Measurements from ENCODE around the gene TGFBR1.
A peak's percentile ranks its signal among the peaks of the same experiment; 100 is the strongest.

The TGFBR1 gene

GRCh38 chr9:99155736-99156135 is 50.8 kb downstream of the TGFBR1 start:
- DNase-seq (ENCODE audit: low spot score) = no peak
- in situ Hi-C loops (cut with MboI; ENCODE audit: low sequenced_read_pairs, unreplicated experiment) = no loop called here
- TF ChIP-seq, protein P1, sequence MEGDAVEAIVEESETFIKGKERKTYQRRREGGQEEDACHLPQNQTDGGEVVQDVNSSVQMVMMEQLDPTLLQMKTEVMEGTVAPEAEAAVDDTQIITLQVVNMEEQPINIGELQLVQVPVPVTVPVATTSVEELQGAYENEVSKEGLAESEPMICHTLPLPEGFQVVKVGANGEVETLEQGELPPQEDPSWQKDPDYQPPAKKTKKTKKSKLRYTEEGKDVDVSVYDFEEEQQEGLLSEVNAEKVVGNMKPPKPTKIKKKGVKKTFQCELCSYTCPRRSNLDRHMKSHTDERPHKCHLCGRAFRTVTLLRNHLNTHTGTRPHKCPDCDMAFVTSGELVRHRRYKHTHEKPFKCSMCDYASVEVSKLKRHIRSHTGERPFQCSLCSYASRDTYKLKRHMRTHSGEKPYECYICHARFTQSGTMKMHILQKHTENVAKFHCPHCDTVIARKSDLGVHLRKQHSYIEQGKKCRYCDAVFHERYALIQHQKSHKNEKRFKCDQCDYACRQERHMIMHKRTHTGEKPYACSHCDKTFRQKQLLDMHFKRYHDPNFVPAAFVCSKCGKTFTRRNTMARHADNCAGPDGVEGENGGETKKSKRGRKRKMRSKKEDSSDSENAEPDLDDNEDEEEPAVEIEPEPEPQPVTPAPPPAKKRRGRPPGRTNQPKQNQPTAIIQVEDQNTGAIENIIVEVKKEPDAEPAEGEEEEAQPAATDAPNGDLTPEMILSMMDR (IDR thresholded peaks at IDR 0.05; ENCODE audit: borderline replicate concordance, control extremely low read depth, extremely low read depth, insufficient read depth, missing control alignments) = no peak

DNA sequence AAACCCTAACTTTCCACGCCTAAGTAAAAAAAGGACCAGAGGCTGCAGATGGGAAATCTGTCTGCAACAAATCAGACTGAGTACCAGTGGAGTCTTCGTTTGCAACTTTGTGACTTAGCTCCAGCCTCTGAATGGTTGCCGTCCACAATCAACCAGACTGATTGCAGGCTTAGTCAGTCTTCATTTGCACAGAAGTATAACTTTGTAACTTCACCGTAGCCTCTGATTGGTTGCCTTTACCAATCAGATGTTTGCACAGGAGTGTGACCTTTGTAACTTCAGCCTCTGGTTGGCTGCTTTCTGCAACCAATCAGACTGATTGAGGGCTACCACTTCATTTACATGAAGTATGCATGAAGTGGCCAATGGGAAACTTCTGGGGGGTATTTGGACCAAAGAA is 53.7 kb downstream of the TGFBR1 start:
- TF ChIP-seq, protein P1 (IDR thresholded peaks at IDR 0.05; ENCODE audit: borderline replicate concordance, control extremely low read depth, extremely low read depth, insufficient read depth, missing control alignments) = no peak
- DNase-seq (ENCODE audit: low spot score) = no peak
- in situ Hi-C loops (cut with MboI; ENCODE audit: low sequenced_read_pairs, unreplicated experiment) = no loop called here

DNA sequence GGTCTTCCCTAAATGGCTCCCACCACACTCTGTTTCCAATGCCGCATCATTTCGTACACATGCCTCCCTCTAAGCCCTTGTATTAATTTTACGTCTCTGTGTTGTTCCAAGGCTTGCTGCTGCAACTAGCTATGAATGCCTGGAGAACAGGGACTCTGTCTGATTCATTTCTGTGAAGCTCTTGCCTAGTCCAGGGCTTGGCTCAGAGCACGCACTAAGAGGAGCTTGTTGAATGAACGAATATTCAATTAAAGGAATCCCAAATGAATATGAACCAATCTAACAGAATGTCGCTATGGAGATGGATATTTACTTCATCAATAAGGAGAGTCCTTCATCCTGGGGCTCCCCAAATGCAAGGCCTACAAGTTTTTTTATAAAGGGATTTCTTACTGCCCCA is 55.3 kb downstream of the TGFBR1 start:
- in situ Hi-C loops (cut with MboI; ENCODE audit: low sequenced_read_pairs, unreplicated experiment) = no loop called here
- no peak for DNase-seq (ENCODE audit: low spot score)
- TF ChIP-seq, protein P1 (IDR thresholded peaks at IDR 0.05; ENCODE audit: borderline replicate concordance, control extremely low read depth, extremely low read depth, insufficient read depth, missing control alignments) = no peak

DNA sequence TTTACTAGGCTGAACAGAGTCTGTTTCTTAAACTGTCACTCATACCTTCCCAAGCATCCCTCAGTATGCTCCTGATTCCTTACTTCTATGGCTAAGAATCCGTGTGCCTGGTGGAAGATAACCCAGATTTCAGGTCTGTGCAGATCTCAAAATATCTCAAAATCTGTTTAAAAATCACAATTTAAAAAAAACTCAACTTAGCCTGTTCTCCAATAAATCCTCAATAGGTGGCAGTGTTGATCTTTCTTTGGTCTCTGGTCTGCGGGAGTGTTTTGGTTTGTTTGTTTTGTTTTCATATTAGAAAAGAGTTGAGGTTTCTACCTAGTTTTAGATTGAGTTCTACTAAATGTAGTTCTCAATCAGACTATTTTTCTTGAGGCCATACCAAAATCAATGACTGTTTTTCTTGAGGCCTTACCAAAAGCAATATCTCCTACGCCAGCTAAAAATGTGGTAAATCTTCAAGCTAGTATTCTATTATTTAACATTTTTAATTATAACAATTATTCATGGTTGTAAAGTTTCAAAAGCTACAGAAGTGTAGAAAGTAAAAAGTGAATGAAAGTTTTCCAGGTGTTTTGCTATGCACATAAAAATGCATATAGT is 57.9 kb downstream of the TGFBR1 start:
- TF ChIP-seq, protein P1 (IDR thresholded peaks at IDR 0.05; ENCODE audit: borderline replicate concordance, control extremely low read depth, extremely low read depth, insufficient read depth, missing control alignments) = peak; percentile 53
- peak; percentile 54 for DNase-seq (ENCODE audit: low spot score)
- in situ Hi-C loops (cut with MboI; ENCODE audit: low sequenced_read_pairs, unreplicated experiment) = no loop called here

DNA sequence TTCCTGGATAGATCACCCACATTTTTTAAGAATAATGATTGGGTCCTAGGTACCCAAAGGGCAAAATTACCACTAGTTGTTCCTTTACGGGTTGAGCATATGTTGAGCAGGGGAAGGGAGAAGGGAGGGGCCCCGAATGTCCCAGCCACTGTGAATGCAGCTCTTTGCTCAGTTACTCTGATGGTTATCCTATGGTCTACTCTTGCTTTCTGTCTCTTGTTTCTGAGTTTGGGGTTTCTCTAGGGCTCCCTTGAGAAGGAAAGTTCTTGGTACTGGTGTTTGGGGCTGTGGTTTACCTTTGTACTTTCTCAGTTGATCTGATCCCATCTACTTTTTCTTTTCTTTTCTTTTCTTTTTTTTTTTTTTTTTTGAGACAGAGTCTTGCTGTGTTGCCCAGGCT is 61.2 kb downstream of the TGFBR1 start:
- in situ Hi-C loops (cut with MboI; ENCODE audit: low sequenced_read_pairs, unreplicated experiment) = no loop called here
- TF ChIP-seq, protein P1 (IDR thresholded peaks at IDR 0.05; ENCODE audit: borderline replicate concordance, control extremely low read depth, extremely low read depth, insufficient read depth, missing control alignments) = no peak

GRCh38 chr9:99167119-99167518 is 62.2 kb downstream of the TGFBR1 start:
- no peak for DNase-seq (ENCODE audit: low spot score)
- in situ Hi-C loops (cut with MboI; ENCODE audit: low sequenced_read_pairs, unreplicated experiment) = no loop called here
- TF ChIP-seq, protein P1 (IDR thresholded peaks at IDR 0.05; ENCODE audit: borderline replicate concordance, control extremely low read depth, extremely low read depth, insufficient read depth, missing control alignments) = no peak

More for the DNA sequence above, 61.2 kb downstream of the TGFBR1 start:
- no peak for DNase-seq (ENCODE audit: low spot score)

Measured in GM13976 (cell line).